PC-9 (cell line): ENCODE results near the gene KLHL4.

Experiments used
- EZH2 ChIP-seq: fragments of 200-600 bp; sonication (generic); IDR thresholded peaks from 2 replicates; pipeline ENCODE4 v1.8.0; 2017; ENCODE audit warnings: antibody characterized with exemption, low read depth
- TF ChIP-seq, protein P1 (sequence below): fragments of 200-600 bp; sonication (generic); conservative IDR thresholded peaks from 2 replicates; pipeline ENCODE4 v1.6.1; 2017; ENCODE audit warnings: mixed run types, antibody characterized with exemption, mild to moderate bottlenecking, moderate library complexity

DNA sequence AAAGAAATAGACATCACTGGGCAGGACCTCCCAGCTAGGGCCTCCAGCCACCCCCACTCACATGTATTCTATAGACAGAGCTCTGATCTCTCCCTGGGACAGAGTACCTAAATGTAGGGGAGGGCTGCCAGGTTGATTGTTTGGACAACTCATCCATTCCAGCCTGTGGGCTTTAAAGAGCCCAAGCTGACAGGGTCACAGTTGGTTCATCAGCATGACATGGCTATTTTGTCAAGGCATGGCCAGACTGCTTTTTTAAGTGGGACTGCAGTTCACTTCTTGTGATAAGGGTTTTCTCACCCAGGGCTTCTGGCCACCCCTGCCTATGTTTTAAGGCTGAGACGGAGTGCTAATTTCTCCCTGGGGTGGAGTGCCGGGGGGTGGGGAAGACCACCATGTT lies 63.3 kb downstream of the KLHL4 start:
- TF ChIP-seq, protein P1, sequence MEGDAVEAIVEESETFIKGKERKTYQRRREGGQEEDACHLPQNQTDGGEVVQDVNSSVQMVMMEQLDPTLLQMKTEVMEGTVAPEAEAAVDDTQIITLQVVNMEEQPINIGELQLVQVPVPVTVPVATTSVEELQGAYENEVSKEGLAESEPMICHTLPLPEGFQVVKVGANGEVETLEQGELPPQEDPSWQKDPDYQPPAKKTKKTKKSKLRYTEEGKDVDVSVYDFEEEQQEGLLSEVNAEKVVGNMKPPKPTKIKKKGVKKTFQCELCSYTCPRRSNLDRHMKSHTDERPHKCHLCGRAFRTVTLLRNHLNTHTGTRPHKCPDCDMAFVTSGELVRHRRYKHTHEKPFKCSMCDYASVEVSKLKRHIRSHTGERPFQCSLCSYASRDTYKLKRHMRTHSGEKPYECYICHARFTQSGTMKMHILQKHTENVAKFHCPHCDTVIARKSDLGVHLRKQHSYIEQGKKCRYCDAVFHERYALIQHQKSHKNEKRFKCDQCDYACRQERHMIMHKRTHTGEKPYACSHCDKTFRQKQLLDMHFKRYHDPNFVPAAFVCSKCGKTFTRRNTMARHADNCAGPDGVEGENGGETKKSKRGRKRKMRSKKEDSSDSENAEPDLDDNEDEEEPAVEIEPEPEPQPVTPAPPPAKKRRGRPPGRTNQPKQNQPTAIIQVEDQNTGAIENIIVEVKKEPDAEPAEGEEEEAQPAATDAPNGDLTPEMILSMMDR = no peak
- TF ChIP-seq EZH2 = no peak
